HepG2 (cell line): ENCODE data around the gene TRPV4. TPM values are rescaled to one million over a fixed set of nuclear protein-coding genes. Genes with fewer than 3 reads are reported as not detected.
"Not testable (repeated sequence)": the region's sequence is repeated elsewhere in the genome, so short reads cannot be mapped to it uniquely, and the experiment has no call there.

Experiments
- ATAC-seq: fragments of 200-7000 bp; cut with Tn5 transposase; 3 replicates; pipeline ENCODE4 v1.9.1; 2020; ENCODE audit warnings: mild to moderate bottlenecking, moderate library complexity
- BruUV-seq: library from RNA; stranded (reverse); fragments of 400-500 nt; replicated peaks from 2 replicates; lab custom pipeline; 2021; lab: Mats Ljungman, UMichigan
- CTCF ChIA-PET: fragments of 300-600 bp; formaldehyde crosslinking; extraction: SDS; loops from one replicate; lab custom pipeline; 2021; ENCODE audit warnings: low total read pairs, inconsistent platforms, low intra/inter-chr PET ratio; lab: Yijun Ruan, JAX
- POLR2A ChIA-PET: fragments of 350-600 bp; sonication (Branson Sonifier 250); formaldehyde crosslinking; loops from one replicate; lab custom pipeline; 2020; ENCODE audit warnings: antibody characterized with exemption, inconsistent platforms; lab: Yijun Ruan, JAX
- DNase-seq: peaks from one replicate; pipeline ENCODE4 v3.0.0-alpha.2; 2015; ENCODE audit warnings: low spot score
- FAIRE-seq: peaks from 3 replicates; lab custom pipeline; 2011; peaks lifted over from hg19 to GRCh38; lab: Jason Lieb, UNC
- H2AFZ ChIP-seq: one replicate; pipeline ENCODE4 v1.6.1; 2011; ENCODE audit warnings: low read length, inconsistent platforms
- H3K27ac ChIP-seq: fragments of 300-600 bp; 3 replicates; pipeline ENCODE4 v1.8.0; 2011; ENCODE audit warnings: mixed run types, mild to moderate bottlenecking, mixed read lengths, low read length, inconsistent platforms; ENCODE audit not compliant: insufficient read depth; ENCODE audit errors: extremely low read length
- H3K27me3 ChIP-seq, 2 experiments: fragments of 200-600 bp in 1 of 2; 2 replicates in 1 of 2; 3 replicates in 1 of 2; pipeline versions ENCODE4 v1.6.0 to v1.8.0; 2011; ENCODE audit warnings: low read length in 2 of 2, mild to moderate bottlenecking in 2 of 2, moderate library complexity in 2 of 2, inconsistent platforms in 1 of 2; ENCODE audit not compliant: insufficient read depth in 2 of 2, control insufficient read depth in 1 of 2
- H3K36me3 ChIP-seq, 2 experiments: fragments of 200-600 bp in 1 of 2; replicated peaks in 1 of 2; 2 replicates in 1 of 2; 3 replicates in 1 of 2; pipeline versions ENCODE4 v1.5.1 to v1.8.0; 2011; ENCODE audit warnings: low read length in 2 of 2, inconsistent platforms in 1 of 2; ENCODE audit not compliant: insufficient read depth in 2 of 2, control insufficient read depth in 1 of 2
- H3K4me1 ChIP-seq: 2 replicates; pipeline ENCODE4 v1.5.1; 2012; ENCODE audit warnings: low read length, inconsistent platforms; ENCODE audit not compliant: insufficient read depth
- H3K4me2 ChIP-seq: 2 replicates; pipeline ENCODE4 v1.6.0; 2011; ENCODE audit warnings: low read depth, low read length, inconsistent platforms
- H3K4me3 ChIP-seq, 3 experiments: fragments of 200-600 bp in 1 of 3; sonication (generic), shearing (Covaris generic) in 1 of 3; replicated peaks in 1 of 3; 2 replicates each; pipeline ENCODE4 v1.5.1; 2011 to 2016; ENCODE audit warnings: low read length in 3 of 3, inconsistent platforms in 2 of 3, low read depth in 2 of 3, mild to moderate bottlenecking in 2 of 3, control low read depth in 1 of 3, mixed read lengths in 1 of 3; ENCODE audit not compliant: insufficient read depth in 1 of 3
- H3K79me2 ChIP-seq: one replicate; pipeline ENCODE4 v1.6.1; 2011; ENCODE audit warnings: low read length, inconsistent platforms; ENCODE audit not compliant: insufficient read depth
- H3K9ac ChIP-seq: 2 replicates; pipeline ENCODE4 v1.6.0; 2011; ENCODE audit warnings: mild to moderate bottlenecking, low read depth, low read length, inconsistent platforms; ENCODE audit not compliant: insufficient read depth
- H3K9me3 ChIP-seq: 2 replicates; pipeline ENCODE4 v1.5.1; 2012; ENCODE audit warnings: mild to moderate bottlenecking, low read length
- H4K20me1 ChIP-seq: 2 replicates; pipeline ENCODE4 v1.6.0; 2011; ENCODE audit warnings: inconsistent platforms, mild to moderate bottlenecking, low read length, moderate library complexity; ENCODE audit not compliant: insufficient read depth
- HIVEP1 ChIP-seq: sonication (generic); formaldehyde crosslinking; IDR thresholded peaks from 2 replicates; pipeline ENCODE4 v1.4.0; 2020; ENCODE audit warnings: mild to moderate bottlenecking, missing genetic modification reagents
- HOXA3 ChIP-seq: sonication (generic); formaldehyde crosslinking; IDR thresholded peaks from 2 replicates; pipeline ENCODE4 v1.5.0; 2020; ENCODE audit warnings: missing genetic modification reagents
- MIER3 ChIP-seq: IDR thresholded peaks from 2 replicates; pipeline ENCODE4 v1.6.1; 2016; ENCODE audit warnings: missing compliant biosample characterization, borderline replicate concordance
- RXRA ChIP-seq: sonication (generic); formaldehyde crosslinking; IDR thresholded peaks from 2 replicates; pipeline ENCODE4 v1.5.1; 2020; ENCODE audit warnings: missing genetic modification reagents
- TARDBP ChIP-seq: sonication (generic); formaldehyde crosslinking; IDR thresholded peaks from 2 replicates; pipeline ENCODE4 v1.8.0; 2022; ENCODE audit warnings: mild to moderate bottlenecking, missing genetic modification reagents
- ZNF230 ChIP-seq: sonication (generic); formaldehyde crosslinking; IDR thresholded peaks from 2 replicates; pipeline ENCODE4 v1.4.0; 2020; ENCODE audit warnings: mild to moderate bottlenecking, missing genetic modification reagents
- WGBS: methylation state at CpG from one replicate; pipeline ENCODE4 v1.1.6; 2017; ENCODE audit warnings: low lambda C conversion rate; 5-methylcytosine and 5-hydroxymethylcytosine counted together
- in situ Hi-C: cut with HindIII; loops from 2 replicates; pipeline ENCODE4 v1.10.0; 2017; ENCODE audit warnings: low pct_unique_long_range_greater_than_20kb; ENCODE audit not compliant: extremely low pct_ligation_motif_present
- intact Hi-C: fragments of 100-400 bp; cut with micrococcal nuclease; formaldehyde crosslinking; loops from one replicate; pipeline ENCODE4 v1.10.0; 2022; ENCODE audit not compliant: unreplicated experiment
- polyA plus RNA-seq, 8 experiments: library from polyadenylated mRNA; depleted of rRNA in 3 of 8; stranded (reverse) in 7 of 8; unstranded in 1 of 8; fragments of >200 nt; fragmentation: Illumina TruSeq in 4 of 8; extraction: Trizol in 4 of 8; gene quantifications; 2 replicates each; pipeline versions ENCODE4 v1.2.1 to v1.2.3, GENCODE V29; 2011 to 2016; ENCODE audit warnings: low read depth in 4 of 8, missing spikeins in 1 of 8, mixed read lengths in 1 of 8; ENCODE audit not compliant: insufficient read depth in 1 of 8
- total RNA-seq, 5 experiments: library from RNA; depleted of rRNA; stranded (reverse); fragments of >200 nt; fragmentation: Illumina TruSeq; extraction: Trizol; gene quantifications; 2 replicates each; pipeline ENCODE4 v1.2.3, GENCODE V29; 2016; ENCODE audit warnings: low read depth in 1 of 5
- TF ChIP-seq, protein P1 (sequence below): sonication (generic); formaldehyde crosslinking; IDR thresholded peaks from 2 replicates; pipeline ENCODE4 v1.4.0; 2020; ENCODE audit warnings: missing genetic modification reagents

The TRPV4 gene
- total and polyA plus RNA-seq, 2 of the 13 experiments (the other 11 are each of a cell fraction or from before 2014, with no cell fraction given) = 0.66 to 4.7 TPM

DNA sequence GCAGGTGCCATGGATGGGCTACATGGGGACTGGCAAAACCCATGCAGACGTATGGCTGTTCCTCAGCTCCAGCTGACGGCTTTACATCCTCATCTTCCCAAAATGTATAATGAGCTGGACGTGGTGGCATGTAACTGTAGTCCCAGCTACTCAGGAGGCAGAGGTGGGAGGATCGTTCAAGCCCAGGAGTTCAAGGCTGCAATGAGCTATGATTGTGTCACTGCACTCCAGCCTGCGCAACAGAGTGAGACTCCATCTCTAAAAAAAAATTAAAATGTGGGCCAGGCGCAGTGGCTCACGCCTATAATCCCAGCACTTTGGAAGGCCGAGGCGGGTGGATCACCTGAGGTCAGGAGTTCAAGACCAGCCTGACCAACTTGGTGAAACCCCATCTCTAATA, 29.3 kb upstream of the TRPV4 start:
- Histone ChIP-seq H3K9ac (peak overlapping the region; percentile 43; the same call in 1 of the 2 replicates), H3K27ac (peak overlapping the region; percentile 67), H3K4me1 (peaks cover 69% of the 10 kb centered on the region), H3K4me2 (peak overlapping the region; percentile 40)
- H3K36me3 ChIP-seq, H4K20me1 ChIP-seq, H2AFZ ChIP-seq, H3K79me2 ChIP-seq, ATAC-seq, in situ Hi-C loops, H3K9me3 ChIP-seq, H3K4me3 ChIP-seq, FAIRE-seq, intact Hi-C loops, CTCF ChIA-PET, POLR2A ChIA-PET, BruUV-seq, DNase-seq, H3K27me3 ChIP-seq: not testable (repeated sequence)
- TF ChIP-seq, protein P1, sequence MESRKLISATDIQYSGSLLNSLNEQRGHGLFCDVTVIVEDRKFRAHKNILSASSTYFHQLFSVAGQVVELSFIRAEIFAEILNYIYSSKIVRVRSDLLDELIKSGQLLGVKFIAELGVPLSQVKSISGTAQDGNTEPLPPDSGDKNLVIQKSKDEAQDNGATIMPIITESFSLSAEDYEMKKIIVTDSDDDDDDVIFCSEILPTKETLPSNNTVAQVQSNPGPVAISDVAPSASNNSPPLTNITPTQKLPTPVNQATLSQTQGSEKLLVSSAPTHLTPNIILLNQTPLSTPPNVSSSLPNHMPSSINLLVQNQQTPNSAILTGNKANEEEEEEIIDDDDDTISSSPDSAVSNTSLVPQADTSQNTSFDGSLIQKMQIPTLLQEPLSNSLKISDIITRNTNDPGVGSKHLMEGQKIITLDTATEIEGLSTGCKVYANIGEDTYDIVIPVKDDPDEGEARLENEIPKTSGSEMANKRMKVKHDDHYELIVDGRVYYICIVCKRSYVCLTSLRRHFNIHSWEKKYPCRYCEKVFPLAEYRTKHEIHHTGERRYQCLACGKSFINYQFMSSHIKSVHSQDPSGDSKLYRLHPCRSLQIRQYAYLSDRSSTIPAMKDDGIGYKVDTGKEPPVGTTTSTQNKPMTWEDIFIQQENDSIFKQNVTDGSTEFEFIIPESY = peak; percentile 11; the same call in 1 of the 2 replicates
- peak; percentile 49; the same call in 1 of the 2 replicates for TF ChIP-seq HOXA3 (CRISPR knock-in tag)
- 80% methylated on average over 9 of the region's 9 CpGs for WGBS

DNA sequence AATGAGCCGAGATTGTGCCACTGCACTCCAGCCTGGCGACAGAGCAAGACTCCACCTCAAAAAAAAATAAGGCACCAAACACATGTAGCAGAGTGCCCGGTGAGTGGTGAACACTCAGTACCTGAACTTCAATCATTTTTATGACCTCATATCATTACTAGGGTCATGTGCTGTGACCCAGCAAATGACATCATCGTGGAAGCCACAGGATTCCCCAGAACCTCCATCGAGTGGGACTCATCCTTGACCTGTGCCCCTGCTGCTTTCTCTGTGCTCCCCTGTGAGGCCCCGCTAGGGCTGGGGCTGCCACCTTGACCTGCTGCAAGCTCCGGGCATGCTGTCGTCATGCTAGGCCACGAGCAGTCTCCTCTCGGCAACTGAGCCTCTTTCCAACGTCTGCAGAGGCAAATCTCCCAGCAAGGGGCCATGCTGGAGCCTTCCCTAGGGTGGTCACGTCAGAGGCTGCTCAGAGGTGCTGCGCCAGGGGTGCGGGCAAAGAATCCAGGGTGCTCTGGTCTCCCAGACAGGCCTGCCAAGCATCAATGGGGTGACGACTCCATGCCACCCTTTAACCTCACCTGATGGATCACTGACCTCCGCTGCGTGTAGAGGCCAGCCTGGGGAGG, 28.6 kb upstream of the TRPV4 start:
- ChIA-PET CTCF (no interaction called here), POLR2A (interaction anchor here (0.5 kb wide), 1 partner anchor 28 kb away, joined by 3 read pairs; no protein-coding TSS in a partner anchor)
- in situ Hi-C loops = no loop called here
- no peaks in the 10 kb centered on the region for H3K9me3 ChIP-seq
- H3K79me2 ChIP-seq = no peaks in the 10 kb centered on the region
- WGBS = 36% methylated on average over 10 of the region's 17 CpGs
- no peak overlapping the region for H3K4me3 ChIP-seq
- H3K9ac ChIP-seq = peak overlapping the region; percentile 43
- no peaks in the 10 kb centered on the region for H3K27me3 ChIP-seq
- H3K4me1 ChIP-seq = peaks cover 69% of the 10 kb centered on the region
- BruUV-seq = no TSS peak
- H3K27ac ChIP-seq = peak overlapping the region; percentile 67
- intact Hi-C loops = no loop called here
- no peaks in the 10 kb centered on the region for H3K36me3 ChIP-seq
- ATAC-seq = peak; percentile 40
- H3K4me2 ChIP-seq = peak overlapping the region; percentile 40
- no peak overlapping the region for H2AFZ ChIP-seq
- H4K20me1 ChIP-seq = no peaks in the 10 kb centered on the region
- no peak for FAIRE-seq
- DNase-seq = peak; percentile 60
- TF ChIP-seq ZNF230 (CRISPR knock-in tag) = 0 out of 2 replicates have a peak, but pooled peaks have one; percentile 17
- peak; percentile 98 for TF ChIP-seq HIVEP1 (CRISPR knock-in tag)
- 0 out of 2 replicates have a peak, but pooled peaks have one; percentile 51 for TF ChIP-seq TARDBP
- TF ChIP-seq MIER3 (CRISPR knock-in tag) = peak; percentile 66; the same call in 1 of the 2 replicates
- peak; percentile 85 for TF ChIP-seq RXRA (CRISPR knock-in tag)
